MM.1S (cell line): ENCODE measurements around the gene EBF4.

Source experiments
- DNase-seq: peaks from one replicate; pipeline ENCODE4 v3.0.0-alpha.2; 2015
- H2AFZ ChIP-seq: fragments of 300-600 bp; sonication (generic); 2 replicates; pipeline ENCODE4 v1.6.0; 2016; ENCODE audit warnings: antibody characterized with exemption, low read length
- H3F3A ChIP-seq: fragments of 300-600 bp; sonication (generic); 2 replicates; pipeline ENCODE4 v1.6.1; 2016; ENCODE audit warnings: mild to moderate bottlenecking, antibody characterized with exemption, low read length, moderate library complexity, mixed read lengths; ENCODE audit not compliant: insufficient read depth
- H3K27ac ChIP-seq: fragments of 300-600 bp; sonication (generic); 2 replicates; pipeline ENCODE4 v1.5.1; 2016; ENCODE audit warnings: mild to moderate bottlenecking, low read length
- H3K27me3 ChIP-seq: fragments of 300-600 bp; sonication (generic); replicated peaks from 2 replicates; pipeline ENCODE4 v1.6.0; 2016; ENCODE audit warnings: low read length; ENCODE audit not compliant: insufficient read depth
- H3K36me3 ChIP-seq: fragments of 300-600 bp; sonication (generic); replicated peaks from 2 replicates; pipeline ENCODE4 v1.6.1; 2016; ENCODE audit warnings: mild to moderate bottlenecking, low read length, mixed read lengths; ENCODE audit not compliant: insufficient read depth
- H3K4me1 ChIP-seq: fragments of 300-600 bp; sonication (generic); 2 replicates; pipeline ENCODE4 v1.6.1; 2016; ENCODE audit warnings: low read length, mixed read lengths
- H3K4me2 ChIP-seq: fragments of 300-600 bp; sonication (generic); 2 replicates; pipeline ENCODE4 v1.6.0; 2016; ENCODE audit warnings: low read depth, low read length
- H3K4me3 ChIP-seq: fragments of 300-600 bp; sonication (generic); 2 replicates; pipeline ENCODE4 v1.5.1; 2016; ENCODE audit warnings: low read length, mixed read lengths
- H3K79me2 ChIP-seq: fragments of 300-600 bp; sonication (generic); 2 replicates; pipeline ENCODE4 v1.6.1; 2016; ENCODE audit warnings: mixed run types, low read length, mixed read lengths
- H3K9ac ChIP-seq: fragments of 300-600 bp; sonication (generic); 2 replicates; pipeline ENCODE4 v1.6.1; 2016; ENCODE audit warnings: low read length, mixed read lengths
- H3K9me2 ChIP-seq: fragments of 300-600 bp; sonication (generic); replicated peaks from 2 replicates; pipeline ENCODE4 v1.6.1; 2016; ENCODE audit warnings: mild to moderate bottlenecking, low read length, mixed read lengths; ENCODE audit not compliant: insufficient read depth
- H3K9me3 ChIP-seq: fragments of 300-600 bp; sonication (generic); replicated peaks from 2 replicates; pipeline ENCODE4 v1.6.1; 2016; ENCODE audit warnings: mild to moderate bottlenecking, low read length, mixed read lengths; ENCODE audit not compliant: insufficient read depth
- H4K20me1 ChIP-seq: fragments of 300-600 bp; sonication (generic); 2 replicates; pipeline ENCODE4 v1.6.1; 2016; ENCODE audit warnings: mild to moderate bottlenecking, low read length, moderate library complexity, mixed read lengths; ENCODE audit not compliant: insufficient read depth
- EZH2 ChIP-seq: fragments of 300-600 bp; sonication (generic); optimal IDR thresholded peaks from 2 replicates; pipeline ENCODE3; 2017; ENCODE audit warnings: low read depth, mild to moderate bottlenecking, antibody characterized with exemption, low read length, mixed read lengths
- EZH2phosphoT487 ChIP-seq: fragments of 300-600 bp; sonication (generic); IDR thresholded peaks from 2 replicates; pipeline ENCODE4 v1.6.1; 2018; ENCODE audit warnings: antibody characterized with exemption, low read length
- TF ChIP-seq, protein P1 (sequence below): fragments of 300-600 bp; sonication (generic); IDR thresholded peaks from 2 replicates; pipeline ENCODE4 v1.5.1; 2016; ENCODE audit warnings: antibody characterized with exemption, low read length, mixed read lengths

EBF4 gene

DNA sequence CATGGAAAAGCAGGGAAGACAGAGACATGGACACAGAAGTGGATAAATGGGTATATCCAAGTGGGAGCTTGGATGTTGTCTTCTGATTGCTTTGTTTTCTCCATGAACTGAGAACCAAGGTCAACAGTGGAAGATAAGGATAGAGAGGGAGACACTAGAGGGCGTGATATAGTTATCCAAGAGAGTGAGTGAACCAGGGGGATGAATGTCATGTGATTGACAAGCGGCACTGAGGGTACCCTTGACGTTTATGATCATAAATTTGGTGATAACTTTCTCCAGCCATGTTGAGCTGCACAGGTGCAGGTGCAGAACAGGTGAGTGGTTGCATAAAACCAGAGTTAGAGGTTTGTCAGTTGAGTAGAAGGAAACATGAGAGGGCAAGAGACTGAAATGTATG is 20.7 kb downstream of the EBF4 start:
- no peak overlapping the region for H3K27ac ChIP-seq
- H3K79me2 ChIP-seq = no peaks in the 10 kb centered on the region
- no peak overlapping the region for H3K4me3 ChIP-seq
- H3K4me2 ChIP-seq = no peak overlapping the region
- no peaks in the 10 kb centered on the region for H3K4me1 ChIP-seq
- no peaks in the 10 kb centered on the region for H3K9me3 ChIP-seq
- H3K9me2 ChIP-seq = no peaks in the 10 kb centered on the region
- H3K36me3 ChIP-seq = no peaks in the 10 kb centered on the region
- H3F3A ChIP-seq = no peaks in the 10 kb centered on the region
- TF ChIP-seq, protein P1, sequence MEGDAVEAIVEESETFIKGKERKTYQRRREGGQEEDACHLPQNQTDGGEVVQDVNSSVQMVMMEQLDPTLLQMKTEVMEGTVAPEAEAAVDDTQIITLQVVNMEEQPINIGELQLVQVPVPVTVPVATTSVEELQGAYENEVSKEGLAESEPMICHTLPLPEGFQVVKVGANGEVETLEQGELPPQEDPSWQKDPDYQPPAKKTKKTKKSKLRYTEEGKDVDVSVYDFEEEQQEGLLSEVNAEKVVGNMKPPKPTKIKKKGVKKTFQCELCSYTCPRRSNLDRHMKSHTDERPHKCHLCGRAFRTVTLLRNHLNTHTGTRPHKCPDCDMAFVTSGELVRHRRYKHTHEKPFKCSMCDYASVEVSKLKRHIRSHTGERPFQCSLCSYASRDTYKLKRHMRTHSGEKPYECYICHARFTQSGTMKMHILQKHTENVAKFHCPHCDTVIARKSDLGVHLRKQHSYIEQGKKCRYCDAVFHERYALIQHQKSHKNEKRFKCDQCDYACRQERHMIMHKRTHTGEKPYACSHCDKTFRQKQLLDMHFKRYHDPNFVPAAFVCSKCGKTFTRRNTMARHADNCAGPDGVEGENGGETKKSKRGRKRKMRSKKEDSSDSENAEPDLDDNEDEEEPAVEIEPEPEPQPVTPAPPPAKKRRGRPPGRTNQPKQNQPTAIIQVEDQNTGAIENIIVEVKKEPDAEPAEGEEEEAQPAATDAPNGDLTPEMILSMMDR = peak; percentile 53
- no peak for TF ChIP-seq EZH2
- no peak for TF ChIP-seq EZH2phosphoT487
- no peak for DNase-seq
- no peak overlapping the region for H3K9ac ChIP-seq
- no peaks in the 10 kb centered on the region for H3K27me3 ChIP-seq
- H4K20me1 ChIP-seq = no peaks in the 10 kb centered on the region
- H2AFZ ChIP-seq = no peak overlapping the region

DNA sequence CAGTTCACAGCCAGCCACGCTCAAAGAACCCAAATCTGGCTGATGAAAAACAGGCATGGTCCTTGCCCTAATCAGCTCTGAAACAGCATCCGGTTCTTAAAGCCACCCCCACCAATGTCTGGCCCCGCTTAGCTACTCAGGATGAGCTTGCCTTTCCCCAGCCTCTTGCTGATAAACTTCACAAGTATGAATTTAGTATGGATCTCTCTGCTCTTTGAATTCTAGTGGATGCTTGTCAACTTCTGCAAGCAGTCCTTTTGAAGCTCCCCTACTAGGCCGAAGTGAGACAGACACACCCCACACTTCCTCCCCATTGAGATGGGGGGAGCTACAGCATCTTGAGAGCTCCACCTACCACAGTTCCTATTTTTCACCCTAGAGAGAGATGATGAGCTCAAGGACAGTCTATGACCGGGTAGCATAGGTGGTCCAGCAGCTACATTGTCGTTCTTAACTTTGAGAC is 36.7 kb downstream of the EBF4 start:
- Histone ChIP-seq H2AFZ (no peak overlapping the region), H4K20me1 (no peaks in the 10 kb centered on the region), H3K9me3 (no peaks in the 10 kb centered on the region), H3K27me3 (no peaks in the 10 kb centered on the region), H3K36me3 (no peaks in the 10 kb centered on the region), H3K27ac (no peak overlapping the region), H3F3A (no peaks in the 10 kb centered on the region), H3K4me3 (no peak overlapping the region), H3K4me1 (no peaks in the 10 kb centered on the region), H3K79me2 (no peaks in the 10 kb centered on the region), H3K4me2 (no peak overlapping the region), H3K9me2 (no peaks in the 10 kb centered on the region), H3K9ac (no peak overlapping the region)
- no peak for DNase-seq
- TF ChIP-seq EZH2phosphoT487 = no peak
- no peak for TF ChIP-seq EZH2
- TF ChIP-seq, protein P1 = no peak

- Histone ChIP-seq H3F3A (no peaks in the 10 kb centered on the region), H4K20me1 (no peaks in the 10 kb centered on the region), H3K79me2 (no peaks in the 10 kb centered on the region), H3K36me3 (no peaks in the 10 kb centered on the region), H3K4me1 (no peaks in the 10 kb centered on the region), H3K27ac (no peak overlapping the region), H3K9me2 (no peaks in the 10 kb centered on the region), H3K9ac (no peak overlapping the region), H2AFZ (no peak overlapping the region), H3K27me3 (no peaks in the 10 kb centered on the region), H3K4me2 (no peak overlapping the region), H3K9me3 (no peaks in the 10 kb centered on the region), H3K4me3 (no peak overlapping the region)
- TF ChIP-seq EZH2 (no peak), EZH2phosphoT487 (no peak)
- TF ChIP-seq, protein P1 = no peak
- DNase-seq = no peak
Observed at GRCh38 chr20:2729791-2730190, 37.2 kb downstream of the EBF4 start.
